ENCODE results near the gene BCL2L12.
"Not testable (repeated sequence)": the region's sequence is repeated elsewhere in the genome, so short reads cannot be mapped to it uniquely, and the experiment has no call there.

The BCL2L12 gene

GRCh38 chr19:49632576-49632975 is 33.2 kb upstream of the BCL2L12 start:
- Histone ChIP-seq H4K20me1 (no peaks in the 10 kb centered on the region), H3K9me3 (no peaks in the 10 kb centered on the region), H3K4me3 (no peak overlapping the region), H3K36me3 (peaks cover 29% of the 10 kb centered on the region), H3K9ac (no peak overlapping the region), H3K27me3 (no peaks in the 10 kb centered on the region), H3K27ac (no peak overlapping the region), H3K4me2 (no peak overlapping the region), H3K4me1 (peaks cover 25% of the 10 kb centered on the region)
- TF ChIP-seq Cebpa-rat (IDR thresholded peaks at IDR 0.05), result no peak

- Histone ChIP-seq H3K4me1 (peaks cover 32% of the 10 kb centered on the region), H3K36me3 (peaks cover 22% of the 10 kb centered on the region)
- not testable (repeated sequence) for H3K9ac ChIP-seq, H3K27me3 ChIP-seq, H4K20me1 ChIP-seq, H3K4me3 ChIP-seq, H3K4me2 ChIP-seq, H3K27ac ChIP-seq, H3K9me3 ChIP-seq
Observed at GRCh38 chr19:49633273-49633672, 32.5 kb upstream of the BCL2L12 start.

- peak overlapping the region; percentile 14 for H3K4me2 ChIP-seq
- H3K4me1 ChIP-seq, result peaks cover 47% of the 10 kb centered on the region
- H3K9me3 ChIP-seq, result no peaks in the 10 kb centered on the region
- no peaks in the 10 kb centered on the region for H4K20me1 ChIP-seq
- H3K4me3 ChIP-seq, result no peak overlapping the region
- peak overlapping the region; percentile 41; the same call in 1 of the 2 replicates for H3K27ac ChIP-seq
- H3K36me3 ChIP-seq, result no peaks in the 10 kb centered on the region
- H3K9ac ChIP-seq, result peak overlapping the region; percentile 24; the same call in 1 of the 2 replicates
- TF ChIP-seq Cebpa-rat (IDR thresholded peaks at IDR 0.05), result no peak
- no peaks in the 10 kb centered on the region for H3K27me3 ChIP-seq
Observed at GRCh38 chr19:49635530-49636232, 30.1 kb upstream of the BCL2L12 start.

- H3K4me1 ChIP-seq, result peaks cover 53% of the 10 kb centered on the region
Observed at GRCh38 chr19:49636233-49636932, 29.4 kb upstream of the BCL2L12 start.

GRCh38 chr19:49637821-49638738 is 27.7 kb upstream of the BCL2L12 start:
- Histone ChIP-seq H3K4me1 (peaks cover 61% of the 10 kb centered on the region), H4K20me1 (peaks cover 1% of the 10 kb centered on the region; the same call in 1 of the 2 replicates), H3K9me3 (no peaks in the 10 kb centered on the region), H3K9ac (peak overlapping the region; percentile 60), H3K36me3 (no peaks in the 10 kb centered on the region), H3K27me3 (no peaks in the 10 kb centered on the region), H3K4me2 (peak overlapping the region; percentile 97), H3K27ac (peak overlapping the region; percentile 22), H3K4me3 (peak overlapping the region; percentile 36; the same call in 1 of the 2 replicates)
- TF ChIP-seq Cebpa-rat (IDR thresholded peaks at IDR 0.05), result no peak

More at GRCh38 chr19:49636233-49636932, 29.4 kb upstream of the BCL2L12 start:
- no peaks in the 10 kb centered on the region for H4K20me1 ChIP-seq
- H3K9me3 ChIP-seq, result no peaks in the 10 kb centered on the region
- no peaks in the 10 kb centered on the region for H3K27me3 ChIP-seq
- 0 out of 2 replicates have a peak overlapping the region, but pooled peaks have one; percentile 19 for H3K9ac ChIP-seq
- H3K27ac ChIP-seq, result 0 out of 2 replicates have a peak overlapping the region, but pooled peaks have one; percentile 13
- TF ChIP-seq Cebpa-rat (IDR thresholded peaks at IDR 0.05), result no peak
- no peaks in the 10 kb centered on the region for H3K36me3 ChIP-seq
- H3K4me3 ChIP-seq, result no peak overlapping the region
- no peak overlapping the region for H3K4me2 ChIP-seq

GRCh38 chr19:49639401-49640112 is 26.2 kb upstream of the BCL2L12 start:
- H3K27me3 ChIP-seq, result no peaks in the 10 kb centered on the region
- H3K27ac ChIP-seq, result peak overlapping the region; percentile 55; the same call in 1 of the 2 replicates
- peaks cover 75% of the 10 kb centered on the region for H3K4me1 ChIP-seq
- peak overlapping the region; percentile 75 for H3K9ac ChIP-seq
- peak overlapping the region; percentile 97 for H3K4me2 ChIP-seq
- peak overlapping the region; percentile 69 for H3K4me3 ChIP-seq
- H4K20me1 ChIP-seq, result peaks cover 16% of the 10 kb centered on the region
- no peak for TF ChIP-seq Cebpa-rat (IDR thresholded peaks at IDR 0.05)
- H3K36me3 ChIP-seq, result peaks cover 4% of the 10 kb centered on the region
- H3K9me3 ChIP-seq, result no peaks in the 10 kb centered on the region

- H3K4me1 ChIP-seq, result peaks cover 76% of the 10 kb centered on the region
- H3K4me3 ChIP-seq, result peak within 1 kb of the TSS; percentile 97
- no peaks in the 10 kb centered on the region for H3K27me3 ChIP-seq
- peaks cover 24% of the 10 kb centered on the region for H4K20me1 ChIP-seq
- peaks cover 12% of the 10 kb centered on the region for H3K36me3 ChIP-seq
- TF ChIP-seq Cebpa-rat (IDR thresholded peaks at IDR 0.05), result no peak
- H3K9ac ChIP-seq, result peak within 1 kb of the TSS; percentile 88
- H3K9me3 ChIP-seq, result no peaks in the 10 kb centered on the region
- peak within 1 kb of the TSS; percentile 92 for H3K27ac ChIP-seq
- H3K4me2 ChIP-seq, result peak within 1 kb of the TSS; percentile 97
Observed at GRCh38 chr19:49640113-49640898, 25.4 kb upstream of the BCL2L12 start, which contains the start of gene RRAS. RRAS (minus strand) TSS chr19:49640143; CDS start chr19:49640098, 45 bp downstream.

- Histone ChIP-seq H3K4me1 (peaks cover 60% of the 10 kb centered on the region), H3K4me3 (peak within 1 kb of the TSS; percentile 97), H4K20me1 (peaks cover 39% of the 10 kb centered on the region), H3K4me2 (peak within 1 kb of the TSS; percentile 94), H3K36me3 (peaks cover 28% of the 10 kb centered on the region), H3K27ac (peak within 1 kb of the TSS; percentile 97), H3K9me3 (no peaks in the 10 kb centered on the region), H3K9ac (peak within 1 kb of the TSS; percentile 99), H3K27me3 (no peaks in the 10 kb centered on the region)
- no peak; the same call in 1 of the 2 replicates for TF ChIP-seq Cebpa-rat (IDR thresholded peaks at IDR 0.05)
Observed at GRCh38 chr19:49641688-49642491, 23.8 kb upstream of the BCL2L12 start, which contains the start of gene SCAF1. SCAF1 (plus strand) TSS chr19:49642209; CDS start chr19:49645027, 2,818 bp downstream.

Data from BLaER1 (cell line).